BJ (cell line): ENCODE results near the gene VLDLR. TPM values are rescaled to one million over a fixed set of nuclear protein-coding genes. Genes with fewer than 3 reads are reported as not detected.

Source experiments
- CTCF ChIA-PET: fragments of 350-600 bp; formaldehyde crosslinking; extraction: SDS; loops from one replicate; lab custom pipeline; 2021; ENCODE audit warnings: antibody characterized with exemption, inconsistent platforms; lab: Yijun Ruan, JAX
- POLR2A ChIA-PET: fragments of 300-600 bp; sonication (Branson Sonifier 250); formaldehyde crosslinking; extraction: SDS; loops from one replicate; lab custom pipeline; 2021; ENCODE audit warnings: antibody characterized with exemption; lab: Charles Lee
- DNase-seq: peaks from one replicate; pipeline ENCODE4 v3.0.0-alpha.2; 2011; ENCODE audit warnings: low read depth
- H3K27me3 ChIP-seq: 2 replicates; pipeline ENCODE4 v1.6.0; 2011; ENCODE audit warnings: low read length; ENCODE audit not compliant: control insufficient read depth, insufficient read depth
- H3K36me3 ChIP-seq: 2 replicates; pipeline ENCODE4 v1.5.1; 2011; ENCODE audit warnings: low read length; ENCODE audit not compliant: control insufficient read depth, insufficient read depth
- H3K4me3 ChIP-seq: 2 replicates; pipeline ENCODE4 v1.5.1; 2011; ENCODE audit warnings: low read depth, mild to moderate bottlenecking, control low read depth, low read length
- CTCF ChIP-seq: IDR thresholded peaks from 2 replicates; pipeline ENCODE4 v1.5.1; 2011; ENCODE audit warnings: low read depth, mild to moderate bottlenecking, control low read depth, inconsistent platforms, low read length, moderate library complexity; ENCODE audit not compliant: insufficient read depth
- polyA plus RNA-seq: library from polyadenylated mRNA; depleted of rRNA; stranded (reverse); fragments of >200 nt; gene quantifications from 2 replicates; pipeline ENCODE4 v1.2.3, GENCODE V29; 2011

Gene VLDLR
- polyA plus RNA-seq, 1 experiment: 34.4 TPM

GRCh38 chr9:2634153-2634552 lies 12.6 kb downstream of the VLDLR start:
- DNase-seq: no peak
- ChIA-PET CTCF (interaction anchor here (0.9 kb wide), 2 partner anchors 10 to 13 kb away, joined by 3 read pairs; no protein-coding TSS in a partner anchor), POLR2A (no interaction called here)
- no peaks in the 10 kb centered on the region for H3K27me3 ChIP-seq
- H3K4me3 ChIP-seq: no peak overlapping the region
- no peaks in the 10 kb centered on the region; the same call in 1 of the 2 replicates for H3K36me3 ChIP-seq
- no peak for TF ChIP-seq CTCF

GRCh38 chr9:2634818-2635217 lies 13.2 kb downstream of the VLDLR start:
- CTCF ChIA-PET: interaction anchor here (0.9 kb wide), 2 partner anchors 11 to 12 kb away, joined by 3 read pairs; no protein-coding TSS in a partner anchor
- no peak for DNase-seq
- Histone ChIP-seq H3K36me3 (no peaks in the 10 kb centered on the region; the same call in 1 of the 2 replicates), H3K4me3 (no peak overlapping the region), H3K27me3 (no peaks in the 10 kb centered on the region)
- POLR2A ChIA-PET: no interaction called here
- no peak for TF ChIP-seq CTCF

- no peak for DNase-seq
- CTCF ChIA-PET: no interaction called here
- Histone ChIP-seq H3K4me3 (no peak overlapping the region), H3K36me3 (peaks cover 2% of the 10 kb centered on the region; the same call in 1 of the 2 replicates), H3K27me3 (no peaks in the 10 kb centered on the region)
- POLR2A ChIA-PET: no interaction called here
- TF ChIP-seq CTCF: no peak
Measured at GRCh38 chr9:2635922-2636321, 14.3 kb downstream of the VLDLR start.

- no peak for TF ChIP-seq CTCF
- DNase-seq: no peak
- CTCF ChIA-PET: interaction anchor here (1.1 to 2.9 kb wide), 2 partner anchors 10 to 13 kb away, joined by 3 to 11 read pairs; no protein-coding TSS in a partner anchor
- H3K36me3 ChIP-seq: peaks cover 6% of the 10 kb centered on the region; the same call in 1 of the 2 replicates
- H3K27me3 ChIP-seq: no peaks in the 10 kb centered on the region
- no peak overlapping the region for H3K4me3 ChIP-seq
- POLR2A ChIA-PET: no interaction called here
Measured at GRCh38 chr9:2637390-2637789, 15.8 kb downstream of the VLDLR start.

- no peak for TF ChIP-seq CTCF
- H3K36me3 ChIP-seq: peaks cover 15% of the 10 kb centered on the region
- no peaks in the 10 kb centered on the region for H3K27me3 ChIP-seq
- no peak overlapping the region for H3K4me3 ChIP-seq
- no peak for DNase-seq
- POLR2A ChIA-PET: interaction anchor here (0.6 kb wide), 1 partner anchor 79 kb away, joined by 3 read pairs; no protein-coding TSS in a partner anchor
- CTCF ChIA-PET: interaction anchor here (0.6 to 2.9 kb wide), 3 partner anchors 8 to 301 kb away, joined by 3 to 11 read pairs (median 4); no protein-coding TSS in a partner anchor
Measured at GRCh38 chr9:2638871-2639673, 17.5 kb downstream of the VLDLR start.
